WERI-Rb-1 (cell line): ENCODE data around the gene CGNL1.

ENCODE experiments used
- DNase-seq: peaks from one replicate; pipeline ENCODE4 v3.0.0-alpha.2; 2020
- H3K27ac ChIP-seq: fragments of 250-450 bp; sonication (Bioruptor Pico); 2 replicates; pipeline ENCODE4 v1.5.1; 2020; ENCODE audit warnings: mild to moderate bottlenecking, moderate library complexity
- H3K27me3 ChIP-seq: fragments of 250-450 bp; sonication (Bioruptor Pico); 2 replicates; pipeline ENCODE4 v1.5.1; 2021; ENCODE audit warnings: mild to moderate bottlenecking, low read depth, moderate library complexity; ENCODE audit not compliant: insufficient read depth, severe bottlenecking
- H3K36me3 ChIP-seq: fragments of 250-450 bp; sonication (Bioruptor Pico); 2 replicates; pipeline ENCODE4 v1.5.1; 2020; ENCODE audit warnings: mild to moderate bottlenecking, moderate library complexity
- H3K4me3 ChIP-seq: 2 replicates; pipeline ENCODE4 v1.5.1; 2011; ENCODE audit warnings: low read depth, mild to moderate bottlenecking, control low read depth, low read length
- H3K9me3 ChIP-seq: fragments of 250-450 bp; sonication (Bioruptor Pico); 2 replicates; pipeline ENCODE4 v1.5.1; 2021; ENCODE audit warnings: mild to moderate bottlenecking, moderate library complexity; ENCODE audit not compliant: severe bottlenecking
- TF ChIP-seq, protein P1 (sequence below): IDR thresholded peaks from 2 replicates; pipeline ENCODE4 v1.5.1; 2011; ENCODE audit warnings: low read depth, mild to moderate bottlenecking, control low read depth, inconsistent platforms, low read length

CGNL1 gene

DNA sequence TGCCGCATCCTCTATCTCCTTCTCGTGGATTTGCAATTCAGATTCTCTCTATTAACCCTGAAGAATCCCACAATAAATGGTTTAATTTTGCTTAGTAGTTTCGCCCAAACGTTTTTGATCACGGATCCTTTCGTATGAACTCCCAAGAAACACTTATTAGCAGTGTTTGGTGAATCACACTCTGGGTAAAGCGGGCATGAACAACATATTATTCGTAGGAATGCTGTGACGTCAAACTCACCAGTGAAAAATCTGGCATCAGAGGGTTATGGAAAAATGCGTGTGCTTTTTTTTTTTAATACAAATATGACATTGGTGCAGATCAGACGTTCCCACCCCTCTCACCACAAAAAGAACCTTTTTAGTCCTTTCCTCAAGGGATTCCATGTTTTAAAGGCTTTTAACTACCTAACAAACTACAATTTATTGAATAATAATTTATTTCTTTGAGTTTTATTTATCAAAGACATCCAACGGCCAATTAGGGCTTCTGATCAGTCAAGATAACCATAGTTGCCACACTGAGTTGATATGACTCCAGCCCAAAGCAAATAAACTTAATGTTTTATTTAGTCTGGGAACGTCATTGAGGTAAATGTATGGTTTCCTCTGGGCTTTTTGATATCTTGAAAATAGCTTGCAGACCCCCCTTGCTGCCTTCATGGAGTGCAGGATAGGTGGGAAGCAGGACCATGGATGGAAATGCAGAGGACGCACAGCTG is 45.5 kb upstream of the CGNL1 start:
- Histone ChIP-seq H3K27me3 (no peaks in the 10 kb centered on the region), H3K27ac (no peak overlapping the region), H3K4me3 (no peak overlapping the region), H3K9me3 (no peaks in the 10 kb centered on the region), H3K36me3 (no peaks in the 10 kb centered on the region)
- TF ChIP-seq, protein P1, sequence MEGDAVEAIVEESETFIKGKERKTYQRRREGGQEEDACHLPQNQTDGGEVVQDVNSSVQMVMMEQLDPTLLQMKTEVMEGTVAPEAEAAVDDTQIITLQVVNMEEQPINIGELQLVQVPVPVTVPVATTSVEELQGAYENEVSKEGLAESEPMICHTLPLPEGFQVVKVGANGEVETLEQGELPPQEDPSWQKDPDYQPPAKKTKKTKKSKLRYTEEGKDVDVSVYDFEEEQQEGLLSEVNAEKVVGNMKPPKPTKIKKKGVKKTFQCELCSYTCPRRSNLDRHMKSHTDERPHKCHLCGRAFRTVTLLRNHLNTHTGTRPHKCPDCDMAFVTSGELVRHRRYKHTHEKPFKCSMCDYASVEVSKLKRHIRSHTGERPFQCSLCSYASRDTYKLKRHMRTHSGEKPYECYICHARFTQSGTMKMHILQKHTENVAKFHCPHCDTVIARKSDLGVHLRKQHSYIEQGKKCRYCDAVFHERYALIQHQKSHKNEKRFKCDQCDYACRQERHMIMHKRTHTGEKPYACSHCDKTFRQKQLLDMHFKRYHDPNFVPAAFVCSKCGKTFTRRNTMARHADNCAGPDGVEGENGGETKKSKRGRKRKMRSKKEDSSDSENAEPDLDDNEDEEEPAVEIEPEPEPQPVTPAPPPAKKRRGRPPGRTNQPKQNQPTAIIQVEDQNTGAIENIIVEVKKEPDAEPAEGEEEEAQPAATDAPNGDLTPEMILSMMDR = no peak
- no peak for DNase-seq

DNA sequence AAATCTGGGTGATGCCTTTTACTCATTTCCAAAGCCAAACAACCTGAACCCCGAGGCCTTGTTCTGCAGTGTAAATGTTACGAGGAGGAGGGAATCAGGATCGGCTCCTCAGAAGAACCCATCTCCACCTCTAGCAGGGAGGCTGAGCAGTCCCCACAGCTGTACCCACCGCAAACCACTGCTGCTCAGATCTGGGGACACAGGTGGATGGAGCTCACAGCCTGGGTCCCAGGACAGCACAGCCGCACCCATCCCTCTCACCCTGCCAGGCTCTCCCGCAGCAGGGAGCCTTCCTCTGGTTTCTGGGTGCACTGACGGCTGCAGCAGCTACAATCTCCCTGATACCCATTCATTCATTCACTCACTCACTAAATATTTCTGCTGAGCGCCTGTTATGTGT is 44.0 kb upstream of the CGNL1 start:
- Histone ChIP-seq H3K9me3 (no peaks in the 10 kb centered on the region), H3K27me3 (no peaks in the 10 kb centered on the region), H3K4me3 (no peak overlapping the region), H3K36me3 (no peaks in the 10 kb centered on the region), H3K27ac (no peak overlapping the region)
- no peak for DNase-seq
- TF ChIP-seq, protein P1 = no peak

DNA sequence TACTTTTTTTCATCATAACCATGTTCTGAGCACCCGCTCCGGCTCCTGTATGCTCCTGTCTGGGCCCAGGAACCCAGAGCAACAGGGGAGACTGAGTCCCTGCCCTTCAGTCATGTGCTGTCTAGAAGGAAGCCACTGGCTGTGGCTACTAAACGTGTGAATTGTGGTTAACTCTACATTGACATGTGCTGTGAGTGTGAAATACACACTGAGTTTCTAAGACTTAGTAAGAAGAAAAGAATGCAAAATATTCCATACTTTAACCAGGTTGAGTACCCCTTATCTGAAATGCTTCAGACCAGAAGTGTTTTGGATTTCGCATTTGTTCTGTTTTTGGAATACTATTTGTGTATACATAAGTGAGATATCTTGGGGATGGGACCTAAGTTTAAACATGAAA is 42.8 kb upstream of the CGNL1 start:
- DNase-seq = no peak
- Histone ChIP-seq H3K27me3 (no peaks in the 10 kb centered on the region), H3K4me3 (no peak overlapping the region), H3K27ac (no peak overlapping the region), H3K36me3 (no peaks in the 10 kb centered on the region), H3K9me3 (no peaks in the 10 kb centered on the region)
- TF ChIP-seq, protein P1 = no peak

DNA sequence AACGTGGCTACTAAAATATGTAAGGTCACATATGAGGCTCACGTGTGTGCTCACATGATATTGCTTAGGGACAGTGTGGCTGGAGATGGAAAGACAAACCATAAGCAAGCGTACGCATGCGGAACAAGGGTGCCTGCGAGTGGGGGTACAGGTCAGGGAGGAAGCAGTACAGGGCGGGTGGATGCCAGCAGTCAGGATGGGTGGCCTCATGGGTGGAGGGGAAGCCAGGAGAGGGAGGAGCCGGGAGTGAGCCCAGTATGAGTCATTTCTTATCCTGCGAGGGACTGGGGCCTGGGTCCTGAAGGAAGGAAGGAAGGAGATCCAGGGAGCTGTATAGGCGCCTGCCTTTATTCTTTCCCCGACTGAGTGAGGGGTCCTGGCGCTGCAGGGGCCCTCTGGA is 42.0 kb upstream of the CGNL1 start:
- Histone ChIP-seq H3K9me3 (peaks cover 7% of the 10 kb centered on the region), H3K4me3 (no peak overlapping the region), H3K36me3 (no peaks in the 10 kb centered on the region), H3K27me3 (no peaks in the 10 kb centered on the region), H3K27ac (no peak overlapping the region)
- DNase-seq = no peak
- TF ChIP-seq, protein P1 = no peak

DNA sequence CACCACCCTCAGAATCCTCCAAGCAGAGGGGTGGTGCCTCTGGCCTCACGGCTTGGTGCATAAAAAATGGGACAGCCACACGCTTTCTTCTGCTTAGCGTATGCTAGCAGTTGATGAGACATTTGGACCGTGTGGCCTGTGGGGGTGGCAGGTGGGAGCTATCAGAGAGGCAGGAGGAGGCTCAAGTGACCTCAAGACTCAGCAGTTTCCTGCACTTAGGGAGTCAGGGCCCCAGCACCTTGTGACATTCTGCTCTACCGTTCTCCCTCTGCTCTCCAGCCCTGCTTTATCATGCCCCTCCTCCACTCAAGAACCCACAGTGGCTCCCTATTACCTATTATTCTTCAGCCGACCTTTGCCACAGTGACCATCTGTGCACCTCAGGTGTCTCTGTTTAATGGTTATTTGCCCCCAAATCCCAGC is 41.0 kb upstream of the CGNL1 start:
- no peaks in the 10 kb centered on the region for H3K36me3 ChIP-seq
- H3K4me3 ChIP-seq = no peak overlapping the region
- DNase-seq = no peak
- peaks cover 8% of the 10 kb centered on the region for H3K9me3 ChIP-seq
- H3K27ac ChIP-seq = no peak overlapping the region
- TF ChIP-seq, protein P1 = no peak
- H3K27me3 ChIP-seq = no peaks in the 10 kb centered on the region

DNA sequence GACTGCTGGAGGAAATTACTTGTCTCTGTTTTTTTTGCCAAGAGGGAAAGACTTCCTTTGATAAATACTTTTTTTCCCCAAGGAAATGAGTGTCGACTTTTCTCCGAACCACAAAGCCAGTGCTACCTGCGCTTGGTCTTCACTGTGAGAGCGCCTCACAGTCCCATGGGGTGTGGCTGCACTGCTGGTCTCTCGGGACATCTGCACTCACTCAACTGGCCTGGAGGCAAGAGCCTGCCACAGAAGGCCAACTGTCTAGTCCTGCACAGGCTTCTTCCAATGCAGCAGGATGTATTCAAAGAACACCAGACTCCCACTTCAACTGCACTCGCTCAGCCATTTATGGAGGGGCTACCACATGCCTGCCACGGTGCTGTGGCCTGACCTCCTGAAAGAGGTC is 40.6 kb upstream of the CGNL1 start:
- no peak overlapping the region for H3K27ac ChIP-seq
- peaks cover 8% of the 10 kb centered on the region for H3K9me3 ChIP-seq
- TF ChIP-seq, protein P1 = no peak
- no peaks in the 10 kb centered on the region for H3K36me3 ChIP-seq
- H3K27me3 ChIP-seq = no peaks in the 10 kb centered on the region
- DNase-seq = no peak
- H3K4me3 ChIP-seq = no peak overlapping the region
